HepG2 (cell line): ENCODE data around the gene SLC6A6. TPM values are rescaled to one million over a fixed set of nuclear protein-coding genes. Genes with fewer than 3 reads are reported as not detected.
A peak's percentile ranks its signal among the peaks of the same experiment; 100 is the strongest.

Source experiments
- ATAC-seq: fragments of 200-7000 bp; cut with Tn5 transposase; 3 replicates; pipeline ENCODE4 v1.9.1; 2020; ENCODE audit warnings: mild to moderate bottlenecking, moderate library complexity
- BruUV-seq: library from RNA; stranded (reverse); fragments of 400-500 nt; replicated peaks from 2 replicates; lab custom pipeline; 2021; lab: Mats Ljungman, UMichigan
- CTCF ChIA-PET: fragments of 300-600 bp; formaldehyde crosslinking; extraction: SDS; loops from one replicate; lab custom pipeline; 2021; ENCODE audit warnings: low total read pairs, inconsistent platforms, low intra/inter-chr PET ratio; lab: Yijun Ruan, JAX
- POLR2A ChIA-PET: fragments of 350-600 bp; sonication (Branson Sonifier 250); formaldehyde crosslinking; loops from one replicate; lab custom pipeline; 2020; ENCODE audit warnings: antibody characterized with exemption, inconsistent platforms; lab: Yijun Ruan, JAX
- DNase-seq: peaks from one replicate; pipeline ENCODE4 v3.0.0-alpha.2; 2015; ENCODE audit warnings: low spot score
- FAIRE-seq: peaks from 3 replicates; lab custom pipeline; 2011; peaks lifted over from hg19 to GRCh38; lab: Jason Lieb, UNC
- H2AFZ ChIP-seq: one replicate; pipeline ENCODE4 v1.6.1; 2011; ENCODE audit warnings: low read length, inconsistent platforms
- H3K27ac ChIP-seq: fragments of 300-600 bp; 3 replicates; pipeline ENCODE4 v1.8.0; 2011; ENCODE audit warnings: mixed run types, mild to moderate bottlenecking, mixed read lengths, low read length, inconsistent platforms; ENCODE audit not compliant: insufficient read depth; ENCODE audit errors: extremely low read length
- H3K27me3 ChIP-seq, 2 experiments: fragments of 200-600 bp in 1 of 2; 2 replicates in 1 of 2; 3 replicates in 1 of 2; pipeline versions ENCODE4 v1.6.0 to v1.8.0; 2011; ENCODE audit warnings: low read length in 2 of 2, mild to moderate bottlenecking in 2 of 2, moderate library complexity in 2 of 2, inconsistent platforms in 1 of 2; ENCODE audit not compliant: insufficient read depth in 2 of 2, control insufficient read depth in 1 of 2
- H3K36me3 ChIP-seq, 2 experiments: fragments of 200-600 bp in 1 of 2; replicated peaks in 1 of 2; 2 replicates in 1 of 2; 3 replicates in 1 of 2; pipeline versions ENCODE4 v1.5.1 to v1.8.0; 2011; ENCODE audit warnings: low read length in 2 of 2, inconsistent platforms in 1 of 2; ENCODE audit not compliant: insufficient read depth in 2 of 2, control insufficient read depth in 1 of 2
- H3K4me1 ChIP-seq: 2 replicates; pipeline ENCODE4 v1.5.1; 2012; ENCODE audit warnings: low read length, inconsistent platforms; ENCODE audit not compliant: insufficient read depth
- H3K4me2 ChIP-seq: 2 replicates; pipeline ENCODE4 v1.6.0; 2011; ENCODE audit warnings: low read depth, low read length, inconsistent platforms
- H3K4me3 ChIP-seq, 3 experiments: fragments of 200-600 bp in 1 of 3; sonication (generic), shearing (Covaris generic) in 1 of 3; replicated peaks in 1 of 3; 2 replicates each; pipeline ENCODE4 v1.5.1; 2011 to 2016; ENCODE audit warnings: low read length in 3 of 3, inconsistent platforms in 2 of 3, low read depth in 2 of 3, mild to moderate bottlenecking in 2 of 3, control low read depth in 1 of 3, mixed read lengths in 1 of 3; ENCODE audit not compliant: insufficient read depth in 1 of 3
- H3K79me2 ChIP-seq: one replicate; pipeline ENCODE4 v1.6.1; 2011; ENCODE audit warnings: low read length, inconsistent platforms; ENCODE audit not compliant: insufficient read depth
- H3K9ac ChIP-seq: 2 replicates; pipeline ENCODE4 v1.6.0; 2011; ENCODE audit warnings: mild to moderate bottlenecking, low read depth, low read length, inconsistent platforms; ENCODE audit not compliant: insufficient read depth
- H3K9me3 ChIP-seq: 2 replicates; pipeline ENCODE4 v1.5.1; 2012; ENCODE audit warnings: mild to moderate bottlenecking, low read length
- H4K20me1 ChIP-seq: 2 replicates; pipeline ENCODE4 v1.6.0; 2011; ENCODE audit warnings: inconsistent platforms, mild to moderate bottlenecking, low read length, moderate library complexity; ENCODE audit not compliant: insufficient read depth
- FOXA3 ChIP-seq: IDR thresholded peaks from 2 replicates; pipeline ENCODE4 v1.6.1; 2016; ENCODE audit warnings: missing genetic modification reagents, missing compliant biosample characterization
- GTF3A ChIP-seq: sonication (generic); formaldehyde crosslinking; conservative IDR thresholded peaks from 2 replicates; pipeline ENCODE4 v1.4.0; 2020; ENCODE audit warnings: mild to moderate bottlenecking, missing genetic modification reagents
- LCORL ChIP-seq, 2 experiments: fragments of 450-650 bp in 1 of 2; sonication (generic) in 1 of 2; formaldehyde crosslinking in 1 of 2; IDR thresholded peaks; 2 replicates each; pipeline versions ENCODE4 v1.5.0 to v1.6.1; 2017 to 2020; ENCODE audit warnings: antibody characterized with exemption in 1 of 2, missing genetic modification reagents in 1 of 2
- PCBP1 ChIP-seq: fragments of 200-400 bp; formaldehyde crosslinking; IDR thresholded peaks from 2 replicates; pipeline ENCODE4 v1.6.1; 2017; ENCODE audit warnings: mild to moderate bottlenecking, low read depth, low read length, borderline replicate concordance
- XBP1 ChIP-seq: sonication (generic); formaldehyde crosslinking; IDR thresholded peaks from 2 replicates; pipeline ENCODE4 v1.5.0; 2020; ENCODE audit warnings: missing genetic modification reagents
- ZNF124 ChIP-seq: sonication (generic); formaldehyde crosslinking; IDR thresholded peaks from 2 replicates; pipeline ENCODE4 v1.4.0; 2020; ENCODE audit warnings: missing genetic modification reagents
- WGBS: methylation state at CpG from one replicate; pipeline ENCODE4 v1.1.6; 2017; ENCODE audit warnings: low lambda C conversion rate; 5-methylcytosine and 5-hydroxymethylcytosine counted together
- in situ Hi-C: cut with HindIII; loops from 2 replicates; pipeline ENCODE4 v1.10.0; 2017; ENCODE audit warnings: low pct_unique_long_range_greater_than_20kb; ENCODE audit not compliant: extremely low pct_ligation_motif_present
- intact Hi-C: fragments of 100-400 bp; cut with micrococcal nuclease; formaldehyde crosslinking; loops from one replicate; pipeline ENCODE4 v1.10.0; 2022; ENCODE audit not compliant: unreplicated experiment
- polyA plus RNA-seq, 8 experiments: library from polyadenylated mRNA; depleted of rRNA in 3 of 8; stranded (reverse) in 7 of 8; unstranded in 1 of 8; fragments of >200 nt; fragmentation: Illumina TruSeq in 4 of 8; extraction: Trizol in 4 of 8; gene quantifications; 2 replicates each; pipeline versions ENCODE4 v1.2.1 to v1.2.3, GENCODE V29; 2011 to 2016; ENCODE audit warnings: low read depth in 4 of 8, missing spikeins in 1 of 8, mixed read lengths in 1 of 8; ENCODE audit not compliant: insufficient read depth in 1 of 8
- total RNA-seq, 5 experiments: library from RNA; depleted of rRNA; stranded (reverse); fragments of >200 nt; fragmentation: Illumina TruSeq; extraction: Trizol; gene quantifications; 2 replicates each; pipeline ENCODE4 v1.2.3, GENCODE V29; 2016; ENCODE audit warnings: low read depth in 1 of 5
- TF ChIP-seq, protein P1 (sequence below): sonication (generic); formaldehyde crosslinking; IDR thresholded peaks from 2 replicates; pipeline ENCODE4 v1.4.0; 2020; ENCODE audit warnings: missing genetic modification reagents
- TF ChIP-seq, protein P2 (sequence below): sonication (generic); formaldehyde crosslinking; IDR thresholded peaks from 2 replicates; pipeline ENCODE4 v1.5.0; 2020; ENCODE audit warnings: mild to moderate bottlenecking, missing genetic modification reagents
- TF ChIP-seq, protein P3 (sequence below): sonication (generic); formaldehyde crosslinking; IDR thresholded peaks from 2 replicates; pipeline ENCODE4 v1.9.0; 2022; ENCODE audit warnings: missing genetic modification reagents, mild to moderate bottlenecking, borderline replicate concordance

The SLC6A6 gene
- total and polyA plus RNA-seq, 2 of the 13 experiments (the other 11 are each of a cell fraction or from before 2014, with no cell fraction given), result 14.1 to 20.7 TPM

DNA sequence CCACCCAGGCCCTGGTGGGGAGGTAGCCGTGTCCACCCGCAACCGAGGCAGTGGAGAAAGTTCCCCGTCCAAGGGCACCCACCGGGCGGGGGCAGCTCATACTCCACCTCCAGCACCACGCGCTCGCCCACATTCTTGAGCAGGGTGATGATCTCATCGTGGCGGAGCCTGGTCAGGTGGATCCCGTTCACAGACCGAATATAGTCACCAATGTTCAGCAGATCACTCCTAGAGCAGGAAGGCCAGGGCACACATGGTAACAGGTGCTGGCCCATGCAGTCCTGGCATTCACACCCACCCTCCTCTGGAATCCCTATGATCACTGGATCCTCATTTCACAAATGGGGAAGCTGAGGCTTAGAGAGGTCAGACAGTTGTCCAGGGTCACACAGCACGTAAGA, 121.9 kb downstream of the SLC6A6 start:
- no TSS peak for BruUV-seq
- Histone ChIP-seq H3K79me2 (no peaks in the 10 kb centered on the region), H3K9ac (no peak overlapping the region), H4K20me1 (no peaks in the 10 kb centered on the region), H3K9me3 (no peaks in the 10 kb centered on the region), H3K36me3 (no peaks in the 10 kb centered on the region), H3K4me2 (no peak overlapping the region), H3K27me3 (peaks cover 1 to 21% of the 10 kb centered on the region in 2 experiments; a peak in 3 of 5 replicates), H2AFZ (no peak overlapping the region), H3K4me1 (no peaks in the 10 kb centered on the region), H3K27ac (no peak overlapping the region), H3K4me3 (no peak overlapping the region)
- no peak for TF ChIP-seq GTF3A (CRISPR knock-in tag)
- TF ChIP-seq, protein P1, sequence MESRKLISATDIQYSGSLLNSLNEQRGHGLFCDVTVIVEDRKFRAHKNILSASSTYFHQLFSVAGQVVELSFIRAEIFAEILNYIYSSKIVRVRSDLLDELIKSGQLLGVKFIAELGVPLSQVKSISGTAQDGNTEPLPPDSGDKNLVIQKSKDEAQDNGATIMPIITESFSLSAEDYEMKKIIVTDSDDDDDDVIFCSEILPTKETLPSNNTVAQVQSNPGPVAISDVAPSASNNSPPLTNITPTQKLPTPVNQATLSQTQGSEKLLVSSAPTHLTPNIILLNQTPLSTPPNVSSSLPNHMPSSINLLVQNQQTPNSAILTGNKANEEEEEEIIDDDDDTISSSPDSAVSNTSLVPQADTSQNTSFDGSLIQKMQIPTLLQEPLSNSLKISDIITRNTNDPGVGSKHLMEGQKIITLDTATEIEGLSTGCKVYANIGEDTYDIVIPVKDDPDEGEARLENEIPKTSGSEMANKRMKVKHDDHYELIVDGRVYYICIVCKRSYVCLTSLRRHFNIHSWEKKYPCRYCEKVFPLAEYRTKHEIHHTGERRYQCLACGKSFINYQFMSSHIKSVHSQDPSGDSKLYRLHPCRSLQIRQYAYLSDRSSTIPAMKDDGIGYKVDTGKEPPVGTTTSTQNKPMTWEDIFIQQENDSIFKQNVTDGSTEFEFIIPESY (CRISPR knock-in tag), result peak; percentile 45; the same call in 1 of the 2 replicates
- TF ChIP-seq FOXA3 (CRISPR knock-in tag), result no peak
- no peak for FAIRE-seq
- intact Hi-C loops (no loop called here), in situ Hi-C loops (no loop called here)
- POLR2A ChIA-PET, result no interaction called here
- ATAC-seq, result no peak
- DNase-seq, result no peak
- CTCF ChIA-PET, result no interaction called here
- 40% methylated on average over 1 of the region's 14 CpGs for WGBS

DNA sequence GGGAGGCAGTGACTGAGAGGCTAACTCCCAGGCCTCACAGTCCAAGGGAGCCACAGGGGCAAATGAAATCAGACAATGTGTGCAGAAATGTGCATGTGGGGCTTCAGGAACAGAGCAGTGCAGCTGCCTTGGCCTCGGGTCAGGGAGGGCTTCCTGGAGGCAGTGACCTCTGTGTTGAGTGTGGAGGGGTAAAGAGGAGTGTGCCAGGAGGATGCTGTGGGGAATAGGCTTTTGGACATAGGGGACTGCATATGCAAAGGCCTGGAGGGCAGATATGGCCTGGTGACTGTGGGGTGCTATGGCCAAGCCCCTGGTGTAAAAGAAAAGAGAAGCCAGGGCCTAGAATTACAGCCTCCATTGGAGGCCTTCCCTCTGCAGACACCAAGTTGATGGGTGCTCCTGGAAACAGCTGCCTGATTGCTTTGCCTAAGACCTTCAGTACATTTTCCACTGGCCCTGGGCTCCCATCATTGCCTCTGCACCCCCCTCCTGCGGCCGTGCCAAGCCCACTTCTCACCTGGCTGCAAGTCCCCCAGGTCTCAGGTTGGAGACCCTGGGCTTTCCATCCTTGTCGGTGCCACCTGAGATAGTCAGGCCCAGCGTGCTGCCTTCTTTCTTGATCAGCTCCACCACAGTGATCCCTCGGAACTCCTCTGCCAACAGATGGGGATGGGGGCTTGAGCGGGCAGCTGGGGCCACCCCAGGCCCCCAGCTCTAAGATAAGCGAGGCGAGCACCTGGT, 122.7 kb downstream of the SLC6A6 start:
- no peaks in the 10 kb centered on the region for H3K4me1 ChIP-seq
- H3K9me3 ChIP-seq, result no peaks in the 10 kb centered on the region
- H4K20me1 ChIP-seq, result no peaks in the 10 kb centered on the region
- no peak for FAIRE-seq
- POLR2A ChIA-PET, result no interaction called here
- no peak overlapping the region for H3K9ac ChIP-seq
- no peak for ATAC-seq
- no peak overlapping the region for H3K4me3 ChIP-seq
- no peak overlapping the region for H3K27ac ChIP-seq
- WGBS, result 42% methylated on average over 2 of the region's 9 CpGs
- in situ Hi-C loops, result no loop called here
- no TSS peak for BruUV-seq
- DNase-seq, result no peak
- no peaks in the 10 kb centered on the region for H3K79me2 ChIP-seq
- intact Hi-C loops, result no loop called here
- no peaks in the 10 kb centered on the region for H3K36me3 ChIP-seq
- no peak overlapping the region for H2AFZ ChIP-seq
- H3K4me2 ChIP-seq, result no peak overlapping the region
- H3K27me3 ChIP-seq, result peaks cover 1 to 21% of the 10 kb centered on the region in 2 experiments; a peak in 3 of 5 replicates
- CTCF ChIA-PET, result no interaction called here
- TF ChIP-seq, protein P2, sequence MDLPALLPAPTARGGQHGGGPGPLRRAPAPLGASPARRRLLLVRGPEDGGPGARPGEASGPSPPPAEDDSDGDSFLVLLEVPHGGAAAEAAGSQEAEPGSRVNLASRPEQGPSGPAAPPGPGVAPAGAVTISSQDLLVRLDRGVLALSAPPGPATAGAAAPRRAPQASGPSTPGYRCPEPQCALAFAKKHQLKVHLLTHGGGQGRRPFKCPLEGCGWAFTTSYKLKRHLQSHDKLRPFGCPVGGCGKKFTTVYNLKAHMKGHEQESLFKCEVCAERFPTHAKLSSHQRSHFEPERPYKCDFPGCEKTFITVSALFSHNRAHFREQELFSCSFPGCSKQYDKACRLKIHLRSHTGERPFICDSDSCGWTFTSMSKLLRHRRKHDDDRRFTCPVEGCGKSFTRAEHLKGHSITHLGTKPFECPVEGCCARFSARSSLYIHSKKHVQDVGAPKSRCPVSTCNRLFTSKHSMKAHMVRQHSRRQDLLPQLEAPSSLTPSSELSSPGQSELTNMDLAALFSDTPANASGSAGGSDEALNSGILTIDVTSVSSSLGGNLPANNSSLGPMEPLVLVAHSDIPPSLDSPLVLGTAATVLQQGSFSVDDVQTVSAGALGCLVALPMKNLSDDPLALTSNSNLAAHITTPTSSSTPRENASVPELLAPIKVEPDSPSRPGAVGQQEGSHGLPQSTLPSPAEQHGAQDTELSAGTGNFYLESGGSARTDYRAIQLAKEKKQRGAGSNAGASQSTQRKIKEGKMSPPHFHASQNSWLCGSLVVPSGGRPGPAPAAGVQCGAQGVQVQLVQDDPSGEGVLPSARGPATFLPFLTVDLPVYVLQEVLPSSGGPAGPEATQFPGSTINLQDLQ (CRISPR knock-in tag), result no peak
- no peak for TF ChIP-seq ZNF124 (CRISPR knock-in tag)
- TF ChIP-seq LCORL (IDR thresholded peaks at IDR 0.05), result no peak
- no peak for TF ChIP-seq LCORL (CRISPR knock-in tag; IDR thresholded peaks at IDR 0.05)
- no peak for TF ChIP-seq PCBP1
- TF ChIP-seq, protein P3, sequence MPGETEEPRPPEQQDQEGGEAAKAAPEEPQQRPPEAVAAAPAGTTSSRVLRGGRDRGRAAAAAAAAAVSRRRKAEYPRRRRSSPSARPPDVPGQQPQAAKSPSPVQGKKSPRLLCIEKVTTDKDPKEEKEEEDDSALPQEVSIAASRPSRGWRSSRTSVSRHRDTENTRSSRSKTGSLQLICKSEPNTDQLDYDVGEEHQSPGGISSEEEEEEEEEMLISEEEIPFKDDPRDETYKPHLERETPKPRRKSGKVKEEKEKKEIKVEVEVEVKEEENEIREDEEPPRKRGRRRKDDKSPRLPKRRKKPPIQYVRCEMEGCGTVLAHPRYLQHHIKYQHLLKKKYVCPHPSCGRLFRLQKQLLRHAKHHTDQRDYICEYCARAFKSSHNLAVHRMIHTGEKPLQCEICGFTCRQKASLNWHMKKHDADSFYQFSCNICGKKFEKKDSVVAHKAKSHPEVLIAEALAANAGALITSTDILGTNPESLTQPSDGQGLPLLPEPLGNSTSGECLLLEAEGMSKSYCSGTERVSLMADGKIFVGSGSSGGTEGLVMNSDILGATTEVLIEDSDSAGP, result no peak
- no peak for TF ChIP-seq XBP1 (CRISPR knock-in tag)
